Aorta (tissue), 5 donors: ENCODE measurements around the gene LRIG1. TPM values are rescaled to one million over a fixed set of nuclear protein-coding genes. Genes with fewer than 3 reads are reported as not detected.

Source experiments
- ATAC-seq: fragments of 200-7000 bp; cut with Tn5 transposase; one replicate; pipeline ENCODE4 v1.9.1; 2022; ENCODE audit warnings: moderate library complexity; ENCODE audit not compliant: low FRiP score
- DNase-seq, 2 donors: peaks; one replicate each; pipeline ENCODE4 v3.0.0-alpha.2; 2020
- H3K27ac ChIP-seq, 2 donors: one replicate each; pipeline ENCODE4 v1.5.1; 2013; ENCODE audit warnings: low read length in 2 of 2, mild to moderate bottlenecking in 2 of 2, moderate library complexity in 2 of 2, control low read depth in 1 of 2, inconsistent platforms in 1 of 2, low read depth in 1 of 2
- H3K27me3 ChIP-seq, 2 donors: one replicate each; pipeline ENCODE4 v1.6.1; 2013; ENCODE audit warnings: control low read depth in 1 of 2, low read length in 1 of 2, mild to moderate bottlenecking in 1 of 2, moderate library complexity in 1 of 2; ENCODE audit not compliant: insufficient read depth in 2 of 2, control insufficient read depth in 1 of 2
- H3K36me3 ChIP-seq, 2 donors: one replicate each; pipeline ENCODE4 v1.6.1; 2013; ENCODE audit warnings: control low read depth in 1 of 2, low read length in 1 of 2, mild to moderate bottlenecking in 1 of 2; ENCODE audit not compliant: insufficient read depth in 2 of 2, control insufficient read depth in 1 of 2
- H3K4me1 ChIP-seq, 2 donors: one replicate each; pipeline ENCODE4 v1.6.1; 2013; ENCODE audit warnings: low read length in 2 of 2, control low read depth in 1 of 2, mild to moderate bottlenecking in 1 of 2, moderate library complexity in 1 of 2; ENCODE audit not compliant: insufficient read depth in 2 of 2, control insufficient read depth in 1 of 2
- H3K4me3 ChIP-seq, 2 donors: one replicate each; pipeline ENCODE4 v1.5.1; 2013; ENCODE audit warnings: low read length in 2 of 2, control low read depth in 1 of 2, mild to moderate bottlenecking in 1 of 2
- H3K9me3 ChIP-seq: one replicate; pipeline ENCODE4 v1.6.1; 2013; ENCODE audit warnings: mild to moderate bottlenecking, low read length; ENCODE audit not compliant: control insufficient read depth
- WGBS, 2 donors: extraction: QIAGEN DNeasy Blood & Tissue Kit; methylation state at CpG; one replicate each; pipeline ENCODE4 v1.1.7; 2013; 5-methylcytosine and 5-hydroxymethylcytosine counted together
- intact Hi-C, 2 donors: fragments of 100-400 bp; cut with DNase I; formaldehyde crosslinking; loops; one replicate each; pipeline versions ENCODE4 v1.14.2 to v1.15.0; 2022
- polyA plus RNA-seq, 2 donors: library from polyadenylated mRNA; stranded (reverse); fragments of 200-250 nt; gene quantifications; one replicate each; pipeline ENCODE4 v1.2.3, GENCODE V29; 2013
- total RNA-seq, 2 donors: library from RNA; stranded (reverse); fragmentation: NEBNext Ultra II Directional; extraction: Animal tissue kit (Norgen Biotek cat#: 25700); gene quantifications; one replicate each; pipeline ENCODE4 v1.2.1, GENCODE V29; 2021
- donor health status: healthy with polysubstance abuse.
- donor health status: Bipolar disorder and iron deficiency.
- donor health status: DM: no; HTN: no; CAD: no.
- donor health status: DM: no; HTN: no; CAD: no.
- donor health status: DM: yes; HTN: yes; CAD: no.

Gene LRIG1
- total and polyA plus RNA-seq, 4 donors, result 15.0 to 115 (median 68.9) TPM

GRCh38 chr3:66415867-66416428 is 84.9 kb downstream of the LRIG1 start:
- Histone ChIP-seq H3K4me3 (no peak overlapping the region), H3K27ac (peak overlapping the region in 1 of 2 donors; percentile 26), H3K9me3 (no peaks in the 10 kb centered on the region), H3K36me3 (peaks cover 0 to 5% of the 10 kb centered on the region in 2 donors), H3K27me3 (no peaks in the 10 kb centered on the region), H3K4me1 (peaks cover 0 to 5% of the 10 kb centered on the region in 2 donors)
- DNase-seq (no peak), ATAC-seq (no peak)
- WGBS, 2 donors, result 52 to 53% methylated on average over 5 of the region's 5 CpGs
- intact Hi-C loops, result loop anchor here in 1 of 2 donors (5.0 kb wide), 1 partner anchor 36 kb away; no protein-coding TSS in a partner anchor

- Histone ChIP-seq H3K4me3 (no peak overlapping the region), H3K27ac (peak overlapping the region in 1 of 2 donors; percentile 17), H3K36me3 (peaks cover 0 to 5% of the 10 kb centered on the region in 2 donors), H3K27me3 (no peaks in the 10 kb centered on the region), H3K4me1 (peaks cover 0 to 5% of the 10 kb centered on the region in 2 donors), H3K9me3 (no peaks in the 10 kb centered on the region)
- WGBS, 2 donors, result 37 to 44% methylated on average over 5 of the region's 5 CpGs
- DNase-seq (no peak), ATAC-seq (no peak)
- intact Hi-C loops, result loop anchor here in 1 of 2 donors (5.0 kb wide), 1 partner anchor 37 kb away; no protein-coding TSS in a partner anchor
Measured at GRCh38 chr3:66414846-66415245, 86.0 kb downstream of the LRIG1 start.

GRCh38 chr3:66413151-66413751 is 87.6 kb downstream of the LRIG1 start:
- H3K27ac ChIP-seq, result no peak overlapping the region
- intact Hi-C loops, result no loop called here
- no peak overlapping the region for H3K4me3 ChIP-seq
- peaks cover 2 to 5% of the 10 kb centered on the region in 2 donors for H3K36me3 ChIP-seq
- H3K4me1 ChIP-seq, result no peaks in the 10 kb centered on the region
- ATAC-seq (no peak), DNase-seq (no peak)
- 61% methylated on average over 7 of the region's 7 CpGs for WGBS, 2 donors
- no peaks in the 10 kb centered on the region for H3K9me3 ChIP-seq
- H3K27me3 ChIP-seq, result no peaks in the 10 kb centered on the region

- ATAC-seq (no peak), DNase-seq (no peak)
- no peaks in the 10 kb centered on the region for H3K4me1 ChIP-seq
- no peaks in the 10 kb centered on the region for H3K9me3 ChIP-seq
- H3K27ac ChIP-seq, result no peak overlapping the region
- H3K36me3 ChIP-seq, result peaks cover 2 to 5% of the 10 kb centered on the region in 2 donors
- WGBS, 2 donors, result 81 to 84% methylated on average over 24 of the region's 24 CpGs
- no peak overlapping the region for H3K4me3 ChIP-seq
- intact Hi-C loops, result no loop called here
- no peaks in the 10 kb centered on the region for H3K27me3 ChIP-seq
Measured at GRCh38 chr3:66411961-66412887, 88.6 kb downstream of the LRIG1 start.

- H3K36me3 ChIP-seq, result peaks cover 2 to 5% of the 10 kb centered on the region in 2 donors
- no peak for ATAC-seq
- H3K4me1 ChIP-seq, result no peaks in the 10 kb centered on the region
- H3K27me3 ChIP-seq, result no peaks in the 10 kb centered on the region
- H3K27ac ChIP-seq, result no peak overlapping the region
- no peak overlapping the region for H3K4me3 ChIP-seq
- 31 to 36% methylated on average over 8 of the region's 8 CpGs for WGBS, 2 donors
- intact Hi-C loops, result no loop called here
- no peak for DNase-seq
- H3K9me3 ChIP-seq, result no peaks in the 10 kb centered on the region
Measured at GRCh38 chr3:66411474-66411873, 89.3 kb downstream of the LRIG1 start.

GRCh38 chr3:66410976-66411375 is 89.8 kb downstream of the LRIG1 start:
- 88 to 93% methylated on average over 7 of the region's 7 CpGs for WGBS, 2 donors
- Histone ChIP-seq H3K4me3 (no peak overlapping the region), H3K36me3 (peaks cover 2 to 5% of the 10 kb centered on the region in 2 donors), H3K4me1 (no peaks in the 10 kb centered on the region), H3K27me3 (no peaks in the 10 kb centered on the region), H3K27ac (no peak overlapping the region), H3K9me3 (no peaks in the 10 kb centered on the region)
- no peak for ATAC-seq
- intact Hi-C loops, result no loop called here
- DNase-seq, result no peak

GRCh38 chr3:66409771-66410754 is 90.8 kb downstream of the LRIG1 start:
- H3K27me3 ChIP-seq, result no peaks in the 10 kb centered on the region
- WGBS, 2 donors, result 90% methylated on average over 24 of the region's 24 CpGs
- H3K4me1 ChIP-seq, result no peaks in the 10 kb centered on the region
- no peaks in the 10 kb centered on the region for H3K9me3 ChIP-seq
- intact Hi-C loops, result loop anchor here (5.0 to 10.0 kb wide), 7 partner anchors 32 to 407 kb away; no protein-coding TSS in a partner anchor
- DNase-seq (no peak), ATAC-seq (no peak)
- peak overlapping the region in 1 of 2 donors; percentile 5 for H3K27ac ChIP-seq
- no peak overlapping the region for H3K4me3 ChIP-seq
- H3K36me3 ChIP-seq, result peaks cover 2 to 5% of the 10 kb centered on the region in 2 donors
